ENCODE data around the gene OR52E2. TPM values are rescaled to one million over a fixed set of nuclear protein-coding genes. Genes with fewer than 3 reads are reported as not detected.

Gene OR52E2
- total RNA-seq (not detected), polyA plus RNA-seq (not detected)
- long read RNA-seq, donor 1, result 0 reads
- long read RNA-seq, donor 2, result 0 reads
- long read RNA-seq, donor 3, result 0 reads
- long read RNA-seq, donor 4, result 0 reads
- long read RNA-seq, donor 5, result 0 reads
- long read RNA-seq, donor 6, result 0 reads
- long read RNA-seq, donor 7, result 0 reads
- long read RNA-seq, donor 8, result 0 reads
- long read RNA-seq, donor 9, result 0 reads
- long read RNA-seq, donor 10, result 0 reads

DNA sequence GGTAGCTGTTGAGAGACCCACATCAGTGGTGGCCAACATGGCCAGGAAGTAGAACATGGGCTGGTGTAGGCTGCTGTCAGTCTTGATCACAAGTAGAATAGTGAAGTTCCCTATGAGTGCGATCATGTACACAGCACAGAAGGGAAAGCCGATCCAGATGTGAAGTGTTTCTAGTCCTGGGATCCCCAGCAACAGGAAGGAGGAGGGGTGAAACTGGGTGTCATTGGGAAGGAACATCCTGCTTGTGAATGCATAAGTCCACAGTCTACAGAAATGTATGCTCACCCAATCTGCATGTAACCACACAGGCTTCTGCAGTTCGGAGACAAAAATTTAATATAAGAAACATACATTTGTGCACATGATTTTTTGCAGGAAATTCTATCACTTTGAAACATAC, at the start of gene OR52E2:
Gene OR52E2, minus strand, starts transcription at position 237 of the 400 bp plus-strand sequence. Its CDS starts 0 bp downstream, at position 237.
- H3K9me3 ChIP-seq (replicated peaks in 1 of 3), result no peaks in the 10 kb centered on the region
- H3K27me3 ChIP-seq, result no peaks in the 10 kb centered on the region
- intact Hi-C loops (cut with DNase I), result no loop called here
- H3K4me3 ChIP-seq, result no peak within 1 kb of the TSS
- H3K4me1 ChIP-seq (replicated peaks in 1 of 2), result no peaks in the 10 kb centered on the region
- DNase-seq, result no peak
- 77 to 87% (median 82%) methylated on average over 3 of the region's 3 CpGs for WGBS, 4 donors
- no peak for TF ChIP-seq POLR2A (IDR thresholded peaks at IDR 0.05)
- H3K27ac ChIP-seq, result no peak within 1 kb of the TSS
- no peaks in the 10 kb centered on the region for H3K36me3 ChIP-seq (replicated peaks in 1 of 2)

DNA sequence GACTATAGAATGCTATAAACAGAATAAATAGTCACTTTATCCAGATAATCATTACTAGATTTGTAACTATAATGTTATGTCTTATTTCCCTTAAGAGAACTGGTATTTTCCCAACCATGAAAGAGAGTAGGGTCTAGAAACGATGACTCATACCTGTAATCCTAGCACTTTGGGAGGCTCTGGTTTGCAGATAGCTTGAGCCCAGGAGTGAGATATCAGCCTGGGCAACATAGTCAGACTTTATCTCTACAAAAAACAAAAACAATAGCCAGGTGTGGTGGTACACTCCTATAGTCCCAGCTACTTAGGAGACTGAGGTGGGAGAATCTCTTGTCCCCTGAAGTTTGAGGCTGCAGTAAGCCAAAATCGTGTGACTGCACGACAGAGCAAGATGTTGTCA, 47.9 kb upstream of the OR52E2 start:
- DNase-seq, result no peak
- no peak overlapping the region for H3K4me3 ChIP-seq
- H3K27me3 ChIP-seq, result no peaks in the 10 kb centered on the region
- H3K4me1 ChIP-seq (replicated peaks in 1 of 2), result no peaks in the 10 kb centered on the region
- no peaks in the 10 kb centered on the region for H3K36me3 ChIP-seq (replicated peaks in 1 of 2)
- WGBS, 4 donors, result 58 to 75% (median 66%) methylated on average over 3 of the region's 3 CpGs
- intact Hi-C loops (cut with DNase I), result no loop called here
- no peaks in the 10 kb centered on the region for H3K9me3 ChIP-seq (replicated peaks in 1 of 3)
- TF ChIP-seq, protein P1, sequence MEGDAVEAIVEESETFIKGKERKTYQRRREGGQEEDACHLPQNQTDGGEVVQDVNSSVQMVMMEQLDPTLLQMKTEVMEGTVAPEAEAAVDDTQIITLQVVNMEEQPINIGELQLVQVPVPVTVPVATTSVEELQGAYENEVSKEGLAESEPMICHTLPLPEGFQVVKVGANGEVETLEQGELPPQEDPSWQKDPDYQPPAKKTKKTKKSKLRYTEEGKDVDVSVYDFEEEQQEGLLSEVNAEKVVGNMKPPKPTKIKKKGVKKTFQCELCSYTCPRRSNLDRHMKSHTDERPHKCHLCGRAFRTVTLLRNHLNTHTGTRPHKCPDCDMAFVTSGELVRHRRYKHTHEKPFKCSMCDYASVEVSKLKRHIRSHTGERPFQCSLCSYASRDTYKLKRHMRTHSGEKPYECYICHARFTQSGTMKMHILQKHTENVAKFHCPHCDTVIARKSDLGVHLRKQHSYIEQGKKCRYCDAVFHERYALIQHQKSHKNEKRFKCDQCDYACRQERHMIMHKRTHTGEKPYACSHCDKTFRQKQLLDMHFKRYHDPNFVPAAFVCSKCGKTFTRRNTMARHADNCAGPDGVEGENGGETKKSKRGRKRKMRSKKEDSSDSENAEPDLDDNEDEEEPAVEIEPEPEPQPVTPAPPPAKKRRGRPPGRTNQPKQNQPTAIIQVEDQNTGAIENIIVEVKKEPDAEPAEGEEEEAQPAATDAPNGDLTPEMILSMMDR (IDR thresholded peaks at IDR 0.05), result no peak
- no peak for TF ChIP-seq POLR2A (IDR thresholded peaks at IDR 0.05)
- no peak overlapping the region for H3K27ac ChIP-seq

DNA sequence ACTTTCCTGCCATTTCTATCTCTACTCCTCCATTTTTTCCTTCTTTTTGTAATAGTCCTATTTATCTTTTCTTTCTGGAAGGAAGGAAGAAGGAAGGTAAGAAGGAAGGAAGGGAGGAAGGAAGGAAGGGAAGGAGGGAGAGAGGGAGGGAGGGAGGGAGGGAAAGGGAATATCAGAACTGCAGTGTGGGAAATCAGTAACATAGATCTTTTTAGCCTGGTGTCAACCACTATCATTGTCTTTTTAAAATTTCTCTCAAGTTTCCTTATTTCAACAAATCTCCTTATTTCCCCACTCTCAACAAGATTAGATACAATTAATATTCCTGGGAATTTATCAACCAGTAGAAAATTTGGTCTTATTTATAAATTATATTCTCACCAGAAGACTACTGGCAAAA, 43.6 kb upstream of the OR52E2 start:
- no peak overlapping the region for H3K27ac ChIP-seq
- H3K36me3 ChIP-seq (replicated peaks in 1 of 2), result no peaks in the 10 kb centered on the region
- no peaks in the 10 kb centered on the region for H3K9me3 ChIP-seq (replicated peaks in 1 of 3)
- H3K27me3 ChIP-seq, result no peaks in the 10 kb centered on the region
- no peak for DNase-seq
- intact Hi-C loops (cut with DNase I), result no loop called here
- H3K4me3 ChIP-seq, result no peak overlapping the region
- no peaks in the 10 kb centered on the region for H3K4me1 ChIP-seq (replicated peaks in 1 of 2)
- TF ChIP-seq, protein P1 (IDR thresholded peaks at IDR 0.05), result no peak
- TF ChIP-seq POLR2A (IDR thresholded peaks at IDR 0.05), result no peak

DNA sequence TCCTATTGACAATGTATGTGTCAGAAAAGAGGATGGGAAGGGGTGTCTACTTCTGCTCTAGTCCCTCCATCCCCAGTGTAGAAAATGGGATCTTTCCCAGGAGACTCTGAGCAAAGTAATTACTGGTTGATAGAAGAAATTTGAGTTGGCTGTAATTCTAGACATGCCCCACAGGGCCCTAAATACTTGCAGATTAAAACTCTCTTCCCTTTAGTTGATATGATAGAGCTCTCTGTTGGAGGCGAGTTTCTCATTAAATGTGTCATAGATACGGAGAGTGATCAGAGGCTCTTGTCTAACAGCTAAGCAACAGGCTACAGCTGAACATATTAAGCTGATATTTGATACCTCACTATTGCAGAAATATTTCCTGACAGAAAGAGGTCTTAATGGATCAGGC, 42.8 kb upstream of the OR52E2 start:
- Histone ChIP-seq H3K36me3 (replicated peaks in 1 of 2) (no peaks in the 10 kb centered on the region), H3K27me3 (no peaks in the 10 kb centered on the region), H3K27ac (no peak overlapping the region), H3K9me3 (replicated peaks in 1 of 3) (no peaks in the 10 kb centered on the region), H3K4me3 (no peak overlapping the region), H3K4me1 (replicated peaks in 1 of 2) (no peaks in the 10 kb centered on the region)
- WGBS, 4 donors, result 52 to 66% (median 57%) methylated on average over 2 of the region's 2 CpGs
- intact Hi-C loops (cut with DNase I), result no loop called here
- no peak for DNase-seq
- TF ChIP-seq, protein P1 (IDR thresholded peaks at IDR 0.05), result no peak
- TF ChIP-seq POLR2A (IDR thresholded peaks at IDR 0.05), result no peak

DNA sequence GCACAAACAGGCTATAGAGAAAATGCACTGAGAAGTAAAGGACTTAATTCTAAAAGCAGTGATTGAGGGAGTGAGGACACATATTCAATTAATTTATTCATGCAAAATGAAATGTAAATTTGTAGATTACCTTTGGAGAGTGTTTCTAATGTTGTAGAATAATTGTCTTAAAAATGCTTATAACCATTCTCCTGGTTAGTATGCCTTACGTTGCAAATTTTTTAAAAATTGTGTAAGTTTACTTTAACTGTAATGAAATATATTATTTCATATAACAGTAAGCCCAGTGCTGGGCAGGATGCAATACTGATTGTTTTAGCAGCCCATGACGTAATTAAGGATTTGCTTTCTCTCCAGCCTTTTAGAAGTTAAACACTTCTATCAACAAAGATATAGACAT, 36.6 kb upstream of the OR52E2 start:
- no peaks in the 10 kb centered on the region for H3K36me3 ChIP-seq (replicated peaks in 1 of 2)
- intact Hi-C loops (cut with DNase I), result no loop called here
- no peaks in the 10 kb centered on the region for H3K27me3 ChIP-seq
- no peak overlapping the region for H3K4me3 ChIP-seq
- WGBS, 4 donors, result 58 to 70% (median 64%) methylated on average over 2 of the region's 2 CpGs
- H3K4me1 ChIP-seq (replicated peaks in 1 of 2), result no peaks in the 10 kb centered on the region
- TF ChIP-seq, protein P1 (IDR thresholded peaks at IDR 0.05), result no peak
- no peak for TF ChIP-seq POLR2A (IDR thresholded peaks at IDR 0.05)
- DNase-seq, result no peak
- H3K9me3 ChIP-seq (replicated peaks in 1 of 3), result no peaks in the 10 kb centered on the region
- H3K27ac ChIP-seq, result no peak overlapping the region
